Lower leg skin (tissue), 4 donors: ENCODE measurements around the gene GBP3. TPM values are rescaled to one million over a fixed set of nuclear protein-coding genes. Genes with fewer than 3 reads are reported as not detected.

Experiments used
- DNase-seq, 2 donors: peaks; one replicate each; pipeline ENCODE4 v3.0.0-alpha.2; 2019; ENCODE audit warnings: low spot score in 2 of 2
- H3K4me3 ChIP-seq: fragments of 200-600 bp; sonication (generic); 2 replicates; pipeline ENCODE4 v1.5.1; 2017; ENCODE audit warnings: mild to moderate bottlenecking, low read depth; ENCODE audit not compliant: poor library complexity, severe bottlenecking
- POLR2A ChIP-seq, 2 donors: fragments of 450-650 bp; IDR thresholded peaks; one replicate each; pipeline ENCODE4 v1.6.1; 2016 to 2017; ENCODE audit warnings: antibody characterized with exemption in 2 of 2, mild to moderate bottlenecking in 1 of 2, moderate library complexity in 1 of 2
- WGBS, 2 donors: methylation state at CpG; one replicate each; pipeline ENCODE4 v1.1.5; 2018; 5-methylcytosine and 5-hydroxymethylcytosine counted together
- intact Hi-C: fragments of 100-400 bp; cut with DNase I; formaldehyde crosslinking; loops from one replicate; pipeline ENCODE4 v1.15.0; 2023; ENCODE audit warnings: low total_unique reads
- total RNA-seq, 4 donors: library from RNA; depleted of rRNA; stranded (reverse); fragments of >200 nt; gene quantifications; one replicate each; pipeline ENCODE4 v1.1.0, GENCODE V29; 2016
- TF ChIP-seq, protein P1 (sequence below), 3 donors: fragments of 450-650 bp; IDR thresholded peaks; one replicate each; pipeline ENCODE4 v1.5.1; 2016; ENCODE audit warnings: antibody characterized with exemption in 3 of 3, mild to moderate bottlenecking in 3 of 3, moderate library complexity in 2 of 3

The GBP3 gene
- total RNA-seq, 4 donors from 2014 or later: 5.6 to 16.2 (median 8.3) TPM

DNA sequence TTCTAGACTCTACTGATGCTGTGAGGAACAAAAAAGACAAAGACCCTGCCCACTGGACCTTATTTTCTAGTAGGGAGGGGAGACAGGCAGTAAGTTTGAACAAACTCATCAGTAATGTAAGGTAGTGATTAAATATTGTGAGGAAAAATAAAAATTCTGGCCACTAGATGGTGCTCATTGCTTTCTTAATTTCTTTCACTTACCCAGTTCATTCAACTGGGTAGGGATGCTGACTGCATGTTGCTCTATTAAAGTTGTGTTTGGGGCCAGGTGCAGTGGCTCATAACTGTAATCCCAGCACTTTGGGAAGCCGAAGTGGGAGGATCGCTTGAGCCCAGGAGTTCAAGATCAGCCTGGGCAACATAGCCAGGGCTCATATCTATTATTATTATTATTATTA is 23.9 kb downstream of the GBP3 start:
- TF ChIP-seq POLR2A (IDR thresholded peaks at IDR 0.05): no peak
- TF ChIP-seq, protein P1, sequence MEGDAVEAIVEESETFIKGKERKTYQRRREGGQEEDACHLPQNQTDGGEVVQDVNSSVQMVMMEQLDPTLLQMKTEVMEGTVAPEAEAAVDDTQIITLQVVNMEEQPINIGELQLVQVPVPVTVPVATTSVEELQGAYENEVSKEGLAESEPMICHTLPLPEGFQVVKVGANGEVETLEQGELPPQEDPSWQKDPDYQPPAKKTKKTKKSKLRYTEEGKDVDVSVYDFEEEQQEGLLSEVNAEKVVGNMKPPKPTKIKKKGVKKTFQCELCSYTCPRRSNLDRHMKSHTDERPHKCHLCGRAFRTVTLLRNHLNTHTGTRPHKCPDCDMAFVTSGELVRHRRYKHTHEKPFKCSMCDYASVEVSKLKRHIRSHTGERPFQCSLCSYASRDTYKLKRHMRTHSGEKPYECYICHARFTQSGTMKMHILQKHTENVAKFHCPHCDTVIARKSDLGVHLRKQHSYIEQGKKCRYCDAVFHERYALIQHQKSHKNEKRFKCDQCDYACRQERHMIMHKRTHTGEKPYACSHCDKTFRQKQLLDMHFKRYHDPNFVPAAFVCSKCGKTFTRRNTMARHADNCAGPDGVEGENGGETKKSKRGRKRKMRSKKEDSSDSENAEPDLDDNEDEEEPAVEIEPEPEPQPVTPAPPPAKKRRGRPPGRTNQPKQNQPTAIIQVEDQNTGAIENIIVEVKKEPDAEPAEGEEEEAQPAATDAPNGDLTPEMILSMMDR (IDR thresholded peaks at IDR 0.05): no peak
- no peak for DNase-seq
- 2 to 10% methylated on average over 2 of the region's 2 CpGs for WGBS, 2 donors
- intact Hi-C loops: no loop called here
- H3K4me3 ChIP-seq: no peak overlapping the region

DNA sequence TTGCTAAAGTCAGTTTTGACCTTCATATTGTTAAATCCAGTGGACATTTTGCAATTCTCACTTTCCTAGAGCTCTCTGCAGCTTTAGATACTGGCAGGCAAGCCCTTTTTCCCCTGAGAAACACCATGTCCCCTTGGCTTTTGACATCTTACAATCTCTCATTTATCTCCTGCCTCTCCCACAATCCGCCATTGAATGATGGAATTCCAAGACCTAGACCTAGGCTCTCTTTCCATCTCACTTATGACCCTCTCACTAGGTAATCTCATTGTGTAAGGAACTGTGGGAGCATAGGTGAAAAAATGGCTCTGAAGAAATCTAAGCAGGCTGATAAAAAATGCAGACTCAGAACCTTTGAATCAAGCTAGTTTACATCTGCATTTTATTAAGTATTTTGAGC is 32.2 kb downstream of the GBP3 start:
- no peak for DNase-seq
- intact Hi-C loops: no loop called here
- H3K4me3 ChIP-seq: no peak overlapping the region
- 95 to 97% methylated on average over 1 of the region's 1 CpG for WGBS, 2 donors
- TF ChIP-seq, protein P1 (IDR thresholded peaks at IDR 0.05): no peak

DNA sequence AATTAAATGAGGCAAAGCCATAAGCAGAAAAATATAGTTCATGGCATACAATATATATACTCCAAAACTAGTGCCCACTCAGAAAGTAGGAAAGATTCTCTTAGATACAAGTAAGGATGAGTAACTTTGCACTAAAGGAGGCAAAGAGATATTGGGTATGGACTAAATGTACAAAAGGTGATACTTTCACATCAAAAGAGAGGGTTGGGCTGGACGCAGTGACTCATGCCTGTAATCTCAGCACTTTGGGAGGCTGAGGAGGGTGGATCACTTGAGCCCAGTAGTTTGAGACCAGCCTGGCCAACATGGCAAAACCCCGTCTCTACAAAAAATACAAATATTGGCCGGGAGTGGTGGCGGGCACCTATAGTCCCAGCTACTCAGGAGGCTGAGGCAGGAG is 37.0 kb downstream of the GBP3 start:
- WGBS, 2 donors: 86 to 88% methylated on average over 4 of the region's 4 CpGs
- intact Hi-C loops: no loop called here
- no peak for DNase-seq
- H3K4me3 ChIP-seq: no peak overlapping the region
- no peak for TF ChIP-seq POLR2A (IDR thresholded peaks at IDR 0.05)
- TF ChIP-seq, protein P1 (IDR thresholded peaks at IDR 0.05): no peak

DNA sequence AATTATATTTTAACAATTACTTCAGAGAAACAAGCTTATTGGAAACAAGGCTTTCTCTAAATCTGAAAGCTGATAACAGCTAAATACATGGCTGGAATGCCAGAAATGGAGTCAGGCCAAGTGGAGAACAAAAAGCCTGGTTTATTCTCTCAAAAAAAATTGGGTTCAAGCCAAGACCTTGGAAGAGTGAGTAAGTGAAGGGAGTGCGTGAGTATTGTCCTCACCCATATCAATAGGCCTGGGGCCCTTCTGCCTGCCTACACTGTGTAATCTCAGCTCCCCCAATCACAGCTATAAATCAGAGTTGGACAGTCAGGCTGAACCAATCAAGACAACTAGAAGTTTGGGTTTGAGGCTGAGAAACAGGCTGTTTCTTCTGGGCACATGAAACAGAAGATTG is 37.6 kb downstream of the GBP3 start:
- no peak for DNase-seq
- intact Hi-C loops: no loop called here
- H3K4me3 ChIP-seq: no peak overlapping the region
- TF ChIP-seq, protein P1 (IDR thresholded peaks at IDR 0.05): no peak
- TF ChIP-seq POLR2A (IDR thresholded peaks at IDR 0.05): no peak
- WGBS, 2 donors: 18 to 24% methylated on average over 1 of the region's 1 CpG

DNA sequence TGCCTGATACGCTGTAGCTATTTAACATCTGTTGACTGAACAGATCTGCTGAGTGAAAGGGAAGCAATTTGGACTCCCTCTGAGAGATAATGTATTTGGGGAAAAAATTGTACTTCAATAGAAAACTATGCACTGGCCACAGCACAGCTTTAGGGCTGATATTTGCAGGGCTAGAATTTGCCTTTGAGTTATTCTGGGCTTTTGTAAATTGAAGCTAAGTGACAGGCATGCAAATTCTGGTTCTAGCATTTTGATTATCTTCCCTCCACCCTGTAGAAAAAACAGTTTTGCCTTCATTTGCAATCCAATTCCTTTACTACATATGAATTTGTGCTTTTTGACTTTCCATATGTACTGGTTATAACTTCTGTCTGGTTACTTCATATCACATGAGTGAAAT is 38.1 kb downstream of the GBP3 start:
- DNase-seq: no peak
- WGBS, 2 donors: 76 to 82% methylated on average over 1 of the region's 1 CpG
- H3K4me3 ChIP-seq: no peak overlapping the region
- TF ChIP-seq, protein P1 (IDR thresholded peaks at IDR 0.05): no peak
- no peak for TF ChIP-seq POLR2A (IDR thresholded peaks at IDR 0.05)
- intact Hi-C loops: no loop called here

DNA sequence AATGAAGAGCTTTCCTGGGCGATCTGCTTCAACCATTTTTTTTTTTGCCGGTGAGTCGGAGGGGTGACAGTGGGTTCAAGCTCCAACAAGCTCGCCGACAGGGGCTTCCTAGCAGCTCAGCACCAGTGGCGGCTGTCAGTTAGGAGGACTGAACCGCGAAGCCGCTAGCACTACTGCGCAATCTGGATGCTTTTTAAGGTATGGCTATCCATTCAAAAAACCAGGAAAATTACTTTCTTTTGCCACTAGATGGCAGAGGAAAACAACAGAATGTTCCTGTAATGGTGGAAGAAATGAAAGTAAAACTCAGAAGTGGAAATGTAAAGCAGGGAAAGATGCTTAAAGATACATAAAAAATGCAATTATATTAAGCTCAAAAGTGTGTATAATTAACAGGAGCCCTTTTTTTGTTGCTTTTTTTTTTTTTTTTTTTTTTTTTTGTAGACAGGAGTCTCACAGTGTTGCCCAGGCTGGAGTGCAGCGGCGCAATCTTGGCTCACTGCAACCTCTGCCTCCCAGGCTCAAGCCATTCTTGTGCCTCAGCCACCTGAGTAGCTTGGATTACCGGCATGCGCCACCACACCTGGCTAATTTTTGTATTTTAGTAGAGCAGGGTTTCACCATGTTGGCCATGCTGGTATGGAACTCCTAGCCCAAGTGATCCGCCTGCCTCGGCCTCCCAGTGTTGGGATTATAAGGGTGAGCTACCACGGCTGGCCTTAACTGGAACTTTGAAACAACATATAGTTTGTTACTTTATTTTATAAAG is 38.7 kb downstream of the GBP3 start:
- TF ChIP-seq POLR2A (IDR thresholded peaks at IDR 0.05): no peak
- TF ChIP-seq, protein P1 (IDR thresholded peaks at IDR 0.05): no peak
- WGBS, 2 donors: 73 to 79% methylated on average over 17 of the region's 17 CpGs
- DNase-seq: peak in 1 of 2 donors; percentile 79
- intact Hi-C loops: no loop called here
- H3K4me3 ChIP-seq: no peak overlapping the region
